PFSK-1 (cell line): Measurements from ENCODE around the gene TTN.

ENCODE experiments used
- FOXP2 ChIP-seq: optimal IDR thresholded peaks from 2 replicates; pipeline ENCODE3; 2011; ENCODE audit warnings: borderline replicate concordance, control low read depth, inconsistent platforms; ENCODE audit not compliant: insufficient read depth; ENCODE audit errors: extremely low read length, extremely low read depth
- POLR2AphosphoS5 ChIP-seq: IDR thresholded peaks from 2 replicates; pipeline ENCODE4 v1.6.1; 2012; ENCODE audit warnings: low read depth, mild to moderate bottlenecking, control low read depth, low read length, moderate library complexity
- SIN3A ChIP-seq: IDR thresholded peaks from 2 replicates; pipeline ENCODE4 v1.6.1; 2012; ENCODE audit warnings: mild to moderate bottlenecking, low read length, moderate library complexity, borderline replicate concordance; ENCODE audit not compliant: insufficient read depth
- TAF1 ChIP-seq: IDR thresholded peaks from 2 replicates; pipeline ENCODE4 v1.6.1; 2012; ENCODE audit warnings: low read length, control low read depth, borderline replicate concordance; ENCODE audit not compliant: insufficient read depth
- TF ChIP-seq, protein P1 (sequence below), 2 experiments: IDR thresholded peaks; 2 replicates each; pipeline versions ENCODE4 v1.6.1 to v1.8.0; 2011 to 2012; ENCODE audit warnings: low read depth in 2 of 2, low read length in 2 of 2, control low read depth in 1 of 2, inconsistent platforms in 1 of 2, mild to moderate bottlenecking in 1 of 2, moderate library complexity in 1 of 2; ENCODE audit not compliant: insufficient read depth in 1 of 2

The TTN gene

DNA sequence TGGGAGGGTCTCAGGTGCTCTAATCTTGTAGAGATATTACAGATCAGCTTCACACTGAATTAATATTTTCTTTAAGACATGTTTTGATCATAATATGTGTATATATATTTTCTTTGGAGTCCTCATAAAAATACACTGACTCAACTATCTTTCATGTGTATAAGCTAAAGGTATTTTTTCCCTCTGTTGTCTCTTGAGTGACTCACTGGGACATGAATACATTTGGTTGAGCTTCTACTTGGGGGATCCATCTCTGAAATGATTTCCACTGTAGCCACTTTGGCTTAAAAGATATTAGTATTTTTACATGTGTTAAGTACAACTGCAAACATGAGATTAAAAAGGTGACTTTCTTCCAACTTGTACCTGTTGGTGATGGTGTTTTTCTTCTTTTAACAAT, 140.8 kb downstream of the TTN start:
- TF ChIP-seq, protein P1, sequence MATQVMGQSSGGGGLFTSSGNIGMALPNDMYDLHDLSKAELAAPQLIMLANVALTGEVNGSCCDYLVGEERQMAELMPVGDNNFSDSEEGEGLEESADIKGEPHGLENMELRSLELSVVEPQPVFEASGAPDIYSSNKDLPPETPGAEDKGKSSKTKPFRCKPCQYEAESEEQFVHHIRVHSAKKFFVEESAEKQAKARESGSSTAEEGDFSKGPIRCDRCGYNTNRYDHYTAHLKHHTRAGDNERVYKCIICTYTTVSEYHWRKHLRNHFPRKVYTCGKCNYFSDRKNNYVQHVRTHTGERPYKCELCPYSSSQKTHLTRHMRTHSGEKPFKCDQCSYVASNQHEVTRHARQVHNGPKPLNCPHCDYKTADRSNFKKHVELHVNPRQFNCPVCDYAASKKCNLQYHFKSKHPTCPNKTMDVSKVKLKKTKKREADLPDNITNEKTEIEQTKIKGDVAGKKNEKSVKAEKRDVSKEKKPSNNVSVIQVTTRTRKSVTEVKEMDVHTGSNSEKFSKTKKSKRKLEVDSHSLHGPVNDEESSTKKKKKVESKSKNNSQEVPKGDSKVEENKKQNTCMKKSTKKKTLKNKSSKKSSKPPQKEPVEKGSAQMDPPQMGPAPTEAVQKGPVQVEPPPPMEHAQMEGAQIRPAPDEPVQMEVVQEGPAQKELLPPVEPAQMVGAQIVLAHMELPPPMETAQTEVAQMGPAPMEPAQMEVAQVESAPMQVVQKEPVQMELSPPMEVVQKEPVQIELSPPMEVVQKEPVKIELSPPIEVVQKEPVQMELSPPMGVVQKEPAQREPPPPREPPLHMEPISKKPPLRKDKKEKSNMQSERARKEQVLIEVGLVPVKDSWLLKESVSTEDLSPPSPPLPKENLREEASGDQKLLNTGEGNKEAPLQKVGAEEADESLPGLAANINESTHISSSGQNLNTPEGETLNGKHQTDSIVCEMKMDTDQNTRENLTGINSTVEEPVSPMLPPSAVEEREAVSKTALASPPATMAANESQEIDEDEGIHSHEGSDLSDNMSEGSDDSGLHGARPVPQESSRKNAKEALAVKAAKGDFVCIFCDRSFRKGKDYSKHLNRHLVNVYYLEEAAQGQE (IDR thresholded peaks at IDR 0.05; ENCODE audit: insufficient read depth in 1 of 2, low read depth in 2 of 2, low read length in 2 of 2), result no peak

DNA sequence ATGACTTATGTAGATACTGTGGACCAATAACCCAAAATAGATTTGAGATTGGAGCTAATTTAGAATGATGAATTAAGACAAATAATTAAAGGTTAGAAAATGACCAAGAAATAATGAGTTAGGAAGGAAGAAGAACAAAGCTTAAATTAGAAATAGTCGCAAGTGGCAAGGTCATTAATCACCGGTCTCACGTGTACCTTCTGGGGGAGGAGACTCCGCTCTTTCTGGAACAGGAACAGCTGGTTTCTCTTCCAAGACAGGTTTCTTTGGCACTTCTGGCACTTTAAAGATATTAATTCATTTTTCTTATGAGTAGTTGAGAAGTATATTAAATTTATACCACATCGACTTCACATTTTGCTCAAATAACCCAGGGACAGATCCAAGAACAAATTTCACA, 156.7 kb downstream of the TTN start:
- TF ChIP-seq TAF1, result no peak
- no peak for TF ChIP-seq FOXP2
- TF ChIP-seq SIN3A, result no peak
- no peak for TF ChIP-seq POLR2AphosphoS5
- TF ChIP-seq, protein P1 (IDR thresholded peaks at IDR 0.05; ENCODE audit: insufficient read depth in 1 of 2, low read depth in 2 of 2, low read length in 2 of 2), result no peak

DNA sequence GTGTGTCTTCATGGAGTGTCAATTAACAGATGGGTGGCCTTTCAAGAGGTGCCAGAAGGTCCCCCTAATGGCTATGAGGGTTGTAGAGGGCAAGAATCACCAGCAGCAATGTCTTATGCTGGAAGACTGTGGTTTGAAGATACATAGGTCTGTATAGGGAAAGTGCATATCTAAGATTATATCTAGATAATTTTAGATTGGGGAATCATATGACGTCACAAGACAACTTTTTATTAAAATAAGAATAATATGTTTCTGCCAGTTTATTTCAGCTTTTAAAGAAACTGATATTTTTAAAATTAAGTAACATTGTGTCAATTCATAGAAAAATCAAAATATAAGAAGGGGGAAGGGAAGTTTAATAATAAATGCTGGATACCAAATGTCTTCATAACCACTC, 162.3 kb downstream of the TTN start:
- no peak for TF ChIP-seq TAF1
- TF ChIP-seq, protein P1 (IDR thresholded peaks at IDR 0.05; ENCODE audit: insufficient read depth in 1 of 2, low read depth in 2 of 2, low read length in 2 of 2), result no peak

DNA sequence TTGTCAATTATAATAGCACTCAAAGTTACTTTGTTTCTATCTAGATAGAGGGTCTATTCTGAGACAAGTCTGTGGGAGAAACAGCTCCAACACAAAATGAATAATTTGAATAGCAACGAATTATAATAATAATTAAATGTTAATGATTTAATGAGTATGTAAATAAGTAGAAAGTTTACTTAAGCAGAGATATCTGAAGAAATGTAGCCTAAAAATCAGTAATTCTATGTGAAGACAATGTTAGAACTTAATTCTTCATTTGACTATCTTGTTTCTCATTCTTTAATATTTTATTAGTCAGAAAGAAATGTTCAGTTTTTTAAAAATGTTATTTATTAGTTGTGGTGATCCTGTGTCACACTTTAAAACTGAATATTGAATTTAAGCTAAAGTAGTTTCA, 165.7 kb downstream of the TTN start:
- TF ChIP-seq POLR2AphosphoS5, result no peak
- TF ChIP-seq, protein P1 (IDR thresholded peaks at IDR 0.05; ENCODE audit: insufficient read depth in 1 of 2, low read depth in 2 of 2, low read length in 2 of 2), result no peak
- no peak for TF ChIP-seq SIN3A
- TF ChIP-seq FOXP2, result no peak
- TF ChIP-seq TAF1, result no peak

DNA sequence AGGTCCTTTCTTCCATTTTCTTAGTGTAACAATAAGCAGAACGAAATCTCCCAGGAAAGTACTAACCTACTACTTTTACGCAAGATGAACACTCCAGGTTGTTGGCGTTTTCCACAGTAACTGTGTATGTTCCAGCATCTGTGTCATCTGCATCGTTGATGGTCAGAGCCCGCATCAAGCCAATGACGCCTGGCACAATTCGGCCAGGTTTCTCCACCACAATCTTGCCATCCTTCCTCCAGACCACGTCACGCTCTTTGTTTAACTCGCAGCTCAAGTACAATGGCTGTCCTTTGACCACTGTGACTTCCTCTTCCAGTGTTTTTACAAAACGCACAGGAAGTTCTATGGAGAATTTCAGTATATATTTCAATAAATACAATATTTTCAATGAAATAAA, 171.3 kb downstream of the TTN start:
- TF ChIP-seq POLR2AphosphoS5, result no peak
- no peak for TF ChIP-seq FOXP2
- no peak for TF ChIP-seq TAF1
- TF ChIP-seq, protein P1 (IDR thresholded peaks at IDR 0.05; ENCODE audit: insufficient read depth in 1 of 2, low read depth in 2 of 2, low read length in 2 of 2), result no peak
- no peak for TF ChIP-seq SIN3A
